ENCODE results near the gene COPS9.

DNA sequence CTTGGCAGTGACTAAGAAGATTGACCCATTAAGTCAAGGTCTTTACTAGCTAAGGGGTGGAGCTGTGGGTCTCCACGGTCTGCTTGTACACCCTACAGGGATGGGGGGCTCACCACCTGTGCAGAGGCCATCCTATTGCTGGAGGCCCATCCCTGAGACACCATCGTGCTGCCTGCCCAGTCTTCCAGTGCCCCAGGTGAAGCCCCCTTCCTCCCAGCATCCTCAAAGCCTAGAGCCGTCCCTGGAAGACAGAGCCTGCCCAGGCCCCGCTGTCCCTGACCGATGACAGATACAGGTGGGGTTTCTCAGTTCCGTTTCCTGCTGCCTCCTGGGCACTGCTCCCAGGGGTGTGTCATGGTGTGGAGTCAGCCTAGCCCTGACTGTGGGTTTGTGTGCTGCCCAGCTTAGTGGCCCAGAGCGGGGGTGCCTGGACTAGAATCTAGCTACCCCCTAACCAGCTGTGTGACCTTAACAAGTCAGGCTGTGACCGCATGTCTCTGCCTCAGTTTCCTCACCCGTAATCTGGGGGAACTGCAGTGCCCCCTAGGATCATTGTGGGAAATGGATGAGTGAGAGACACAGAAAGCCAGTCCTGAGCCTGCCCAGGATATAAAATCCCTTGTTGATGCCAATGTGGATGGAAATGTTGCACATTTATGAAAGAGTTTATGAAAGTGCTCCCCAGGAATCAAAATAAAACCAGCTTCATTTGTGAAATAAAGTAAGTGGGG lies 2.3 kb upstream of the COPS9 start:
- no peak for TF ChIP-seq REST (IDR thresholded peaks at IDR 0.05; ENCODE audit: insufficient read depth in 1 of 2, low read depth in 2 of 2, low read length in 2 of 2)
- TF ChIP-seq TAF1 (IDR thresholded peaks at IDR 0.05; ENCODE audit: borderline replicate concordance, insufficient read depth, low read length) = no peak
- no peak for TF ChIP-seq POLR2AphosphoS5 (IDR thresholded peaks at IDR 0.05; ENCODE audit: low read depth, low read length)
- TF ChIP-seq FOXP2 (optimal IDR thresholded peaks at IDR 0.05; ENCODE audit: borderline replicate concordance, extremely low read depth, extremely low read length, insufficient read depth) = no peak
